Stimulated activated CD8-positive, alpha-beta memory T cell treated with anti-CD3 and anti-CD28 coated beads, Interleukin-7, amount 100 ng/mL, for 4 hours (primary cell): Measurements from ENCODE around the gene ZSWIM7.
"Not testable (repeated sequence)": the region's sequence is repeated elsewhere in the genome, so short reads cannot be mapped to it uniquely, and the experiment has no call there.

Source experiments
- DNase-seq, 2 donors: peaks; one replicate each; pipeline ENCODE4 v3.0.0-alpha.2; 2020; ENCODE audit warnings: low read depth in 2 of 2

The ZSWIM7 gene

DNA sequence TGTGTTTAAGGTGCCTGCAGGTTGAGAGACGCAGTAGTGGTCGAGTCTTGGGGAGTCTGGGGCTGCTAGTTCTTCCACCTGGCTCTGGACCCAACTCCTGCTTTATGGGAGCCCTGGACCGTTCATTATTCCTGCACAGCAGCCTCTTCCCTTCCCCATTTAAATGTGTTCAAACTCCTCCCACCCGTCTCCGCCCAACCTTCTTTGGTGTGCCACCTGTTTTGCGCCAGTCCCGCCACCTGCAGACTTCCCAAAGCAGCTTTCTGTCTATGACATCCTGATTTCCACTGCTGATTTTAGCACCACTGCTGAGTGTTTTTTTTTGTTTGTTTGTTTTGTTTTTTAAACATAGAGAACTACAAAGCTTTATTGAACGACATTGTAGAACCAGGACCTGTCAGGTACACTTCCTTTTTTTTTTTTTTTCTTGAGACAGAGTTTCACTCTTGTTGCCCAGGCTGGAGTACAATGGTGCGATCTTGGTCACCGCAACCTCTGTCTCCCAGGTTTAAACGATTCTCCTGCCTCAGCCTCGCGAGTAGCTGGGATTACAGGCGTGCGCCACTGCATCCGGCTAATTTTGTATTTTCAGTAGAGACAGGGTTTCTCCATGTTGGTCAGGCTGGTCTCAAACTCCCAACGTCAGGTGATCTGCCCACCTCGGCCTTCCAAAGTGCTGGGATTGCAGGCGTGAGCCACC is 41.7 kb downstream of the ZSWIM7 start:
- DNase-seq: no peak

DNA sequence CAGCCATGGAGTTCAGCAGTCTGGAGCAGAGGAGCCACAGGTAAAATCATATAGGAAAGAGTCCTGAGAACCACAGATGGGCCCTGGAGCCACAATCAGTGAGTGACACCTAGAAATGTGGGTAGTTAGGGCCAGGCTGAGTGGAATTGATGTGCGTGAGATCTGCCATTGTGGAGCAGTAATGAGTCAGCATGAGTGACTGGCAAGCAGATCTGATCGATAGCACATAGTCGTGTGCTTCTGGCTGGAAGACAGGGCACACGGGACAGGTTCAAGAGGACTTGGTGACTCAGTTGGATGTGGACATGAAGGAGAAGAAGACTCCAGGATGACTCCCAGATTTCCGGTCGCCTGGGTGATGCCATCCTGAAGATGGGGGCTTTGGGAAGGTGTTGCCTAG is 42.3 kb downstream of the ZSWIM7 start:
- no peak for DNase-seq

DNA sequence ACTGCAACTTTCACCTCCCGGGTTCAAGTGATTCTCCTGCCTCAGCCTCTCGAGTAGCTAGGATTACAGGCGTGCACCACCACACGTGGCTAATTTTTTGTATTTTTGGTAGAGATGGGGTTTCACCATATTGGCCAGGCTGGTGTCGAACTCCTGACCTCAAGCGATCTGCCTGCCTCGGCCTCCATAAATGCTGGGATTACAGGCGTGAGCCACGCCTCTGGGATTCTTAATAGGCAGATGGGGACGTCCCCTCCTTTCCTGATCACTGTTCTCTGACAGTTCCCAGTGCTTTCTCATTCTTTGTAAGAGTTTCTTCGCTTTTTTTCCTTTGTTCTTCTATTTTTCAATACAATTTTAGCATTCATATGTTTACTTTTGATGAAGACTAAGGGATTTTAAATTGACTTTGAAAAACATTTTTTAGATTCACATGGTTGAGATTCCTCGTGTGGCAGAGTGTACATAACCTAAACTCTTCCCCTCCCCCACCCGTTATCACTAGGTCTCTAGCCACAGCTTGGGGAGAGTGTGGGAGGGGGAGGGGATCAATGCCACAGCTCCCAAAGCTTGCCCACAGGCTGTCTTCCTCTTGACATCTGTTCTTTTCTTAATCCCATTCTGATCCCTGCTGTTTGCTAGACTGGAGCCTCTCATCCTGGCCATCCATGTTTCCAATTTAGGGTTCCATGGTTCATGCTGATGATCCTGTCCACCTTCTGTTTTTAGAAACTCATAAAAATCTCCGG is 43.5 kb downstream of the ZSWIM7 start:
- DNase-seq: no peak

DNA sequence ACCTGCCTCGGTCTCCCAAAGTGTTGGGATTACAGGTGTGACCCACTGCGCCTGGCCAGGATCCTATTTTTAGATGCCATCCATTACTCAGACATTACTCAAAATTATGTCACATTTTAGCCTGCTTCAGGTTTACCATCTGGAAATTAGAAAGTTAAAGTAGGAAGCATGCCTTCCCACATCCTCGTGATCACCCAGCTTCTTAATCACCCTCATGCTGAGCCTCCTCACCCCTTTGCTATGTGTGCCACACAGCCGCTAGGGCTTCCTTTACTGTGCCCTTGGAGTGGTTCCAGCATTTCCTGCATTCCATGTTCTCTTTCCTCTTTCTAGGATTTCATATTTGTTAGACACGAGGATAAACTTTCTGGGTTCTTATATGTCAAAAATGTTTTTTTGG is 45.3 kb downstream of the ZSWIM7 start:
- no peak for DNase-seq

DNA sequence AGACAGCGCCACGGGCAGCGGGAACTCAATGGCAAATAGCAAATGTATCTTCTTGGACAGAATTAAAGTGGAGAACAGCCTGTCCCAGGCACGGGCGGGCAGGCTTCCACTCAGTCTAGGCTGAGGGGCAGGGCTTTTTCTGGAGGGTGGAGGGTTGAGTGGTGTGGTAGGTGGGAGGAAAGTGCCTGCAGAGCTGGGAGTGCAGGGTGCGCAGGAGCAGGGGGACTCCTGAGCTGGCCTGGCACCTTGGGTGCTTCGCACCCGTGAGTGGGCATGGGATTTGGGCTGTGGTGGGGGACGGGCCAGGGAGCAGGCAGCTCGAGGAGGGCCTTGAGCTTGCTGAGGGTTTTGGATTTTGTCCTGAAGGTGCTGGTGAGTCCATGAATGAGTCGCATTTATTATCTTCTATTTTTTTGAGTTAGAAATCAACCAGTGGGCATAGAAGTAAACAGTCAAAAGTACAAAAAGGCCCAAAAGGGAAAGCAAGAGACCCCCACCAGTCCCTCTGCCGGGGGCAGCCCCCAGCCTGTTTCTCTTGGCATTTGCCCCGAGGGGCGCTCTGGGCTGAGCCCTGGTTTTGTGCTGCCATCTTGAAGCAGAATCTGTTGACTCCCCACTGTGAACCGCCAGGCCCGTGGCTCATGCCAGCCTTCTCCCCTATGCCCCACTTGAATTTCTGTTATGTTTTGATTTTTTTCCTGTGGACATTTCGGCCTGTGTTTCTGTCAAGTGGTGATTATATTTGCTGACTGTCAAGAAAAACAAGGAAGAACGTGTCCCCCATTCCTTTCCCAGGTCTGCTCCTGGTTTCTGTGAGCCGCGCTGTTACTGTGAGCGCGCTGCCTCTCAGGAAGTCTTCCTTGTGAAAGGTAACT is 46.4 kb downstream of the ZSWIM7 start:
- DNase-seq: no peak

DNA sequence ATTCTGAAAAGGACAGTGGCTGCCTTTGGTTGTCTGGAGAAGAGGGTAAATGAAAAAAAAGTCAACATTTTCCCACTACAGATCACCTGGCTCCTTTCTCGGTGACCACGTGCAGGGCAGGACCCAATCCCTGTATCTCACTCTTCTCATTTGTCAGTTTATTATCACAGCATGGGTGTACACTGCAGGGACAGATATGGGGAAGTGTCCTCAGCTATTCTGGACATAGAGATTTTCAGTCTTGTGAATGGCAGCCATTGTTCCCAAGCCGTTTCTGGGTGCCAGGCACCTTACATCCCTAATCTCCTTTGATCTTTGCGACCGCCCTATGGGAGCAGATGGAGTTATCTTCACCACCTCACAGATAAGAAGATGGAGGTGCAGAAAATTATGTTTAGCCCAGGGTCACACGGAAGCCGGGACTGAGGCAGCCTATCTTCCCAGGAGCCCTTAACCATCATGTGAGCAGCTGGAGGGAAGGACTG is 47.4 kb downstream of the ZSWIM7 start:
- DNase-seq: no peak

DNA sequence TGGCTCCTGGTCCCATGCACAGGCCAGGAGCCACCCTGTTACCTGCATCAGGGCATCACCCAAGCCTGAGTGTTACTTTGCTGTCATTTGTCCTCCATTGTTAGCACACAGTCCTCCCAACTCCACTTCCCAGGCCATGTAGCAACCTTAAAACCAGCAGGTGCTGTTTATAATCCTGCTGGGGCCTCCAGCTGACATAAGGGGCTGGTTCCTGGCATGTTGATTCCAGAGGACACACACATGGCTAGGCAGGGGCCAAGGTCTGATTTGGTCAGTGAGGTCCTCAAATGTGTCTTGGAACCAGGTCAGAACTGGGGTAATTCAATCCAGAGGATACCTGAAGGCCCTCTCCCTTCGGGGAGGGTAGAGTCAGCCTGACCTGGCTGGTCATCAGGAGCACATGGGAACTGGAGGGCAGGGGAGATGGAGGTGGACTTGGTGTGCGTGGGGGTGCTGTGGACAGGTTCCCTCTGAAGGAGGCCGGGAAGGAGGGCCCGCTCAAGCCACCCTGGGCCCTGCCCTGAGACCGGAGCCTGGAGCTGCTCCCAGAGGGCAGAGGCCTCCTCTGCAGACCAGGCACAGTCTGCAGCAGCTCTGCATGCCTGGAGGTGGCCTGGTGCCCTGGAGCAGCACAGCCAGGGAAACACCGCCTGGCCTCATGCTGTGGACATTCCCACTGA is 48.0 kb downstream of the ZSWIM7 start:
- DNase-seq: no peak

DNA sequence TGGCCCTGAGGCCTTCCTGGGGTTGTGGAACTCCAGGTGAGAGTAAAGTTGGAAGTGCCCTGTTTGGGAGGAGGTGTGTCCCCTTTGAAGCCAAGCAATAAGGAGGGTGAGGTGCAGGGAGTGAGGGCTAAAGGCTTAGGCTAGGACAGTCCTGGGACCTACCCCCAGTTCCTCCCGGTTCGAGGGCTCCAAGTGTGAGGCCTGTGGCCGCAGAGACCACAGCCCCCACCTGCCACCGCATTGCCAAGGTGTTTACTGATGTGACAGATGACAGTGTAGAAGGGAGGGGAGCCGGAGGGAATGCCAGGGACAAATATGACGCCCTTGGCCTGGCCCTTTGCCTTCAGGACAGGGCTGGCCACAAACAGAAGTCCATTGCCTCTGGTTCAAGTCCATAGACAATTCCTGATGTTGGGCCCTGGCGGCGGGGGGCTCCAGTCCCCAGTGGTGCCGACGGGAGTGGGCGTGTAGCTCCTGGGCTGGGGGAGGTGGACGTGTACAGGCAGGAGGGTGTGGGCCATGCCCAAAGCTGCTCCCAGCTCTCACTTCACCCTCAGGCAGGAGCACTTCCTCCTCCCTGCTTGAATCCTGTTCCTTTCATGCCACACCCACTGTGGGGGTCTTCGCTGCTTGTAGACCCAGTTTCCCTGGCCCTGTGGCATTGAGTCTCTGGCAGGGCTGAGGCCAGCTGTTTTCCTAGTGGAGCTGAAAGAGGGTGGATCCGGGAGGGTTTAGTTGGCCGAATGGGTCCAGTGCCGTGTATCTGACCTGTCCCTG is 51.3 kb downstream of the ZSWIM7 start:
- no peak for DNase-seq

DNA sequence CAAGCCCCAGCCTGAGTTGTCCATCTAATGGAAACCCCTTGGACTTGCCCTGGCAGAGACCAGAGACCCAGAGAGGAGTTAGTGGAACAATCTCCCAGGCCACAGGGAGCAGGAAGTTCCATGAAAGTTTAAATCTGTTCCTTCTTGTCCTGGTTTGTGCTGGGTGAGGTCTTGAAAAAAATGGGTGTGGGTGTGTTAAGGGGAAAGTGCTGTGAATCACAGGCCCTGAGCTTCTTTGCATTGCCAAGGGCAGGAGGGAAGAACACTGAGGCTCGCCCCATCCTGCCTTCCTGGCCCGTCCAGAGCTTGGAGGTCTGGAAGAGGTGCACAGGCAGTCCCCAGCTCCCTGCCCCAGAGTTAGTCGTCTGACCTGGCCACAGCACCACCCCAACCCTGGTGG is 52.2 kb downstream of the ZSWIM7 start:
- no peak for DNase-seq

DNA sequence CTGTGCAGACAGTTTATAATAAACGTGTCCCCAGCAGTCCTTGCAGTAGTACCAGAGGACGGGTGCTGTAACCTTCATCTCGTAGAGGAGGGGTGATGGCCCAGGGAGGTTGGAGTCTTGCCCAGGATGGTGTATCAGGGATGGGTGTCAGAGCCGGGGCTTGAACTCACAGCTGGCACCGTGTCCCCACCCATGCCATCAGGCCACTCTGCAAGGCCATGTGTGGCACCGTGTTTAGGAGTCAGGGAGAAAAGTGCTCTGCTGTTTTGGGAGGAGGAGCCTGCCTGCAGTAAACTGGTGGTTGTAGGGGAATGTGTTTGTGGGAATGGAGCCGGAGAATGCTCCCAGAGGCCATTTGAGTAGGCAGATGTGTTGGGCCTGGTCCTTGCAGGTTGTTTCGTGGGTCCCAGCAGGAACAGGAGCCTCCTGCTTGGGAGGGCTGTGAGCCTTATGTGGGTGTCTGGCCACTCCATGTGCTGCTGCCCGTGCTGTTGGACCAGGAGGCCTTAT is 52.8 kb downstream of the ZSWIM7 start:
- DNase-seq: no peak

DNA sequence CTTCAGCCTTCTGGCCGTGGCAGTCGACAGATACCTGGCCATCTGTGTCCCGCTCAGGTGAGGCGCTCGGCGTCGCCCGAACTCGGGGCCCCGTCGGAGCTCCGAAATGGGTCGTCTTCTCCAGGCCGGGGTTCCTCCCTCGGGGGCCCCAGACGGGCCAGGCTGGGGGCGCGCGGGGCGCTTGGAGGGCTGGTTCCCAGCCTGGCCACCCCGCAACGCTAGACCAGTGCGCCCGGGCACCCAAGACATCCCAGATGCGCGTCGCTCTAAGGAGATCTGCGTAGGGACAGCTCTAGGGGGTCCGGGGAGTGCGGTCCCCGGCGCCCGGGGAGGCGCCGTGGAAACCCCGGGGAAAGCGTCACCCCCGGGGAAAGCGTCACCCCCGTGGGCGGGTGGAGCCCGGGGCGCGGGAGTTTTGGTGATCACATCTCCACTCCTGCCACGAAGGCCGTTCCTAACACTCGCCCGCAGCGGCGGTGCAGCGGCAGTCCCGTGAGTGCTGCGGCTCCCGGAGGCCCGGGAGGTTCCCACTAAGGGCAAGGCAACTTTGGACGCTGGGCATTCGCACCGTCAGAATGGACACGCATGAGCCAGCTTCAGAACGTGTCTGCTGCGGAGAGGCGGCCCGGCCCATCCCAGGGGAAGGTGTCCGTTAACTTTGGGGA is 53.8 kb downstream of the ZSWIM7 start:
- DNase-seq: peak; percentile 18 to 44

DNA sequence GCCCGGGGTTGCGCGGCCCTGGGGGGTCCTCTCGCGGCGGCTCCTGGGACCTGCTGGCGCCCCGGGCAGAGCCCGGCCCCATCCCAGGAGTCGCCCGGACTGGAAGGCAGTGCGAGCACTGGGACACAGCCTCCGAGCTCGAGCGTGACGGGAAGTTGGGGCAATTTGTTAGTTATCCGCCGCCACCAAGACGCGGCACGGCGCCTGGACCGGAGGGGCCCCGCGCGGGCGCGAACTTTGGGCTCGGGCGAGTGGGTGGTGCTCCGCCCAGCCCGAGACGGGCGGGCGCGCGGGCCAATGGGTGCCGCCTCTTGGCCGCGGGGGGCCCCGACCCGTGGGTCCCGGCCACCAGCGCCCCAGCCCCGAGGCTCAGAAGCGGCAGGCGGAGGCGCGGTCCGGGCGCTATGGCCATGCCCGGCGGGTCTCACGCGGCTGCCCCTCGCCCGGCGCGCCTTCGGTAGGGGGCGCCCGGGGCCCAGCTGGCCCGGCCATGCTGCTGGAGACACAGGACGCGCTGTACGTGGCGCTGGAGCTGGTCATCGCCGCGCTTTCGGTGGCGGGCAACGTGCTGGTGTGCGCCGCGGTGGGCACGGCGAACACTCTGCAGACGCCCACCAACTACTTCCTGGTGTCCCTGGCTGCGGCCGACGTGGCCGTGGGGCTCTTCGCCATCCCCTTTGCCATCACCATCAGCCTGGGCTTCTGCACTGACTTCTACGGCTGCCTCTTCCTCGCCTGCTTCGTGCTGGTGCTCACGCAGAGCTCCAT is 54.6 kb downstream of the ZSWIM7 start, which contains the start of gene ADORA2B:
Gene ADORA2B (plus strand): TSS at position 372 of the 768 bp plus-strand sequence. CDS start 119 bp downstream, at position 491.
- DNase-seq: peak in 1 of 2 donors; percentile 46

DNA sequence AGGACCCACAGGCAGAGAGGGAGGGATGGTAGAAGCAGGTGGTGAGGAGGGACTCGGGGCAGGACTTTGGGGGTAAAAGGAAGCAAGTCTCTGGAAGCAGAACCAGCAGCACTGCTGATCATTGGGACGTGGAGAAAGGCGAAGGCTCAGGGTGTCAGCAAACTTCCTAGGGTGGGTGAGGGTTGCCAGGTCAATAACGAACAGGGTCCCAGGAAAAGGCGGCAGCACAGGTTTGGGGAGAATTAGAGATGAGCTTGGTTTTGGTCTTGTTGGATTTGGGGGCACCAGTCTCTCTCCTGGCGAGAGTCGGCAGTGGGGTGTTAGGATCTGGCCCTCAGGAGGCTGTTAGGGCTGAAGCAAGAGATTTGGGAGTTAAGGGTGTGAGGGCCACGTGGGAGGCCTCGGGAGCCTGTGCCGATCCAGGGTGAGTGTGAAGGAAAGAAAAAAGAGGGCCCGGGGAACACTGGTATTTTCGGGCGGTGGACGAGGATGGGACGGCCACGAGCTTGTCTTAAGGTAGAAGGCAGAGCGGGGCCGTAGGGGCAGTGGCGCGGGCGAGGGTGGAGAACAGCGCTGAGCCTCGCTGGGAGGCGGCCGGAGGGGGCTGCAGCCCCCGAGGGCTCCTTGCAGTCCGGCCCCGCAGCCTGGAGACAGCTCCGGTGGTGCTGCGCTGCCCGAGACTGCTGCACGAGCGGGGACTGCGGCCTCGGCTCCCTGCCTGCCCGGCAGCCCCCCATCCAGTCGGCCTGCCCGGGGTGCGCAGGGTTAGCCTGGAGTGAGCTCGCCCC is 55.3 kb downstream of the ZSWIM7 start:
- no peak for DNase-seq

DNA sequence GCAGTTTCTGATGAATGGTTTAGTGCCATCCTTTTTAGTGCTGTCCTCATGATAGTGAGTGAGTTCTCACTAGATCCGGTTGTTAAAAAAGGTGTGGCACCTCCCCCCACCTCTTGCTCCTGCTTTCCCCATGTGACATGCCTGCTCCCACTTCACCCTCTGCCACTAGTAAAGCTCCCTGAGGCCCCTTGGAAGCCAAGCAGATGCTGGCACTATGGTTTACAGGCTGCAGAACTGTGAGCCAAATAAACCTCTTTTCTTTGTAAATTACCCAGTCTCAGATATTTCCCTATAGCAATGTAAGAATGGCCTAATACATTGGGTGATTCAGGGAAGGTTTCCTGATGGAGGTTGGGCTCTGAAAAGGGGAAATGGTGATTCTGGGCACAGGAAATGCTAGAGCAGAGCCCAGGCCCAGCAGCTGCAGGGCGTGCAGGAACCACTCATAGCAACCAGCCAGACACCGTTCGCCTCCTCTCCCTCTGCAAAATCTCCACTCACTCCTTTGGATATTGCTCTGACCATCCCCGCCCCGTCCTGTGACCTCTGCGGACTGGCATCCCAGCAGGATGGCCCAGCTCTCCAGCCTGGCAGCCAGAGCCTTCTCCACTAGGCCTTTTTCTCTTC is 57.2 kb downstream of the ZSWIM7 start:
- no peak for DNase-seq

DNA sequence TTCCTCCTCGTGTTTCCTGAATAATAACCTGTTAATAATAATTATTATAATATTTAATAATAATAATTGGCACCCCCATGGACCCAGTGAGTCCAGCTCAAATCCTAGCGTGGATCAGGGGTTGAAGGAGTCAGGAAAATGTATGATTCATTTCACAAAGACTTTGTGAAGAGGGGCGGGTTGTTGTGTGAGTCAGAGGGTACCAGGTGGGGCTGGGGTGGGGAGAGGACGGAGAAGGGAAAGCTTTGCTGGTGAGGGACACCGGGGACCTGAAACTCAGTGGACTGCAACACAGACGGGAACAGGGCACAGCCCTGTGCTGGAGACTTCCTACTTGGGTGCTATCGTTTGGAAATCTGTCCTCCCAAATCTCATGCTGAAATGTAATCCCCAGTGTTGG is 57.7 kb downstream of the ZSWIM7 start:
- DNase-seq: no peak

DNA sequence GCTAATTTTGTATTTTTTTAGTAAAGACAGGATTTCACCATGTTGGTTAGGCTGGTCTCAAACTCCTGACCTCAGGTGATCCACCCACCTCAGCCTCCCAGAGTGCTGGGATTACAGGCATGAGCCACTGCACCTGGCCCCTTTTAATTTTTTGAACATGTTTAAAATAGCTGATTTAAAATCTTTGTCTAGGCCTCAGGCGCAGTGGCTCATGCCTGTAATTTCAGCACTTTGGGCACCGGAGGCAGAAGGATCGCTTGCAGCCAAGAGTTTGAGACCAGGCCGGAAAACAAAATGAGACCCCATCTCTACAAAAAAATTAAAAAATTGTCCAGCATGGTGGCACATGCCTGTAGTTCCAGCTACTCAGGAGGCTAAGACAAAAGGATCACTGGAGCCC is 63.0 kb downstream of the ZSWIM7 start:
- DNase-seq: not testable (repeated sequence)

DNA sequence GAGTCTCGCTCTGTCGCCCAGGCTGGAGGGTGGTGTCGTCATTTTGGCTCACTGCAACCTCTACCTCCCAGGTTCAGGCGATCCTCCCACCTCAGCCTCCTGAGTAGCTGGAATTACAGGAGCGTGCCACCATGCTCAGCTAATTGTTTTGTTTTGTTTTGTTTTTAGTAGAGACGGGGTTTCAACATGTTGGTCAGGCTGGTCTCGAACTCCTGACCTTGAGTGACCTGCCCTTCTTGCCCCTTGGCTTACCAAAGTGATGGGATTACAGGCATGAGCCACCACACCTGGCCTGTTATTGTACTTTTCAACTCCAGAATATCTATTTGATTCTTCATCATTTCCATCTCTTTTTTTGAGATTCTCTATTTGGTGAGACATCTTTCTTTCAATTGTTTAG is 63.6 kb downstream of the ZSWIM7 start:
- DNase-seq: no peak

DNA sequence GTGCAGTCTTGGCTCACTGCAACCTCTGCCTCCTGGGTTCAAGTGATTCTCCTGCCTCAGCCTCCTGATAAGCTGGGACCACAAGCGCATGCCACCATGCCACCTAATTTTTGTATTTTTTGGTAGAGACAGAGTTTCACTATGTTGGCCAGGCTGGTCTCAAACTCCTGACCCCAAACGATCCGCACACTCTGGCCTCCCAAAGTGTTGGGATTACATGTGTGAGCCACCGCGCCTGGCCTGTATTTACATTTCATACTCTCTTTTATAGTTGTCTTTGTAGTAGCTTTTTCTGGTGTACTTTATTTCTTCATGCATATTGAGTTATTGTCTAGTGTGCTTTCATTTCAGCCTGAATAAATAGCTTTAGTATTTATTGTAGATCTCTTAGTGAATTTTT is 64.6 kb downstream of the ZSWIM7 start:
- no peak for DNase-seq
